NCI-H1930 (cell line): ENCODE data around the gene CCDC157.

Experiments
- DNase-seq, 2 experiments: peaks; one replicate each; lab custom pipeline; 2025; lab: John Stamatoyannopoulos, UW

Gene CCDC157

GRCh38 chr22:30357650-30358215 is 926 bp downstream of the CCDC157 start:
- no peak for DNase-seq

GRCh38 chr22:30358541-30358940 is 1.7 kb downstream of the CCDC157 start:
- no peak for DNase-seq

DNA sequence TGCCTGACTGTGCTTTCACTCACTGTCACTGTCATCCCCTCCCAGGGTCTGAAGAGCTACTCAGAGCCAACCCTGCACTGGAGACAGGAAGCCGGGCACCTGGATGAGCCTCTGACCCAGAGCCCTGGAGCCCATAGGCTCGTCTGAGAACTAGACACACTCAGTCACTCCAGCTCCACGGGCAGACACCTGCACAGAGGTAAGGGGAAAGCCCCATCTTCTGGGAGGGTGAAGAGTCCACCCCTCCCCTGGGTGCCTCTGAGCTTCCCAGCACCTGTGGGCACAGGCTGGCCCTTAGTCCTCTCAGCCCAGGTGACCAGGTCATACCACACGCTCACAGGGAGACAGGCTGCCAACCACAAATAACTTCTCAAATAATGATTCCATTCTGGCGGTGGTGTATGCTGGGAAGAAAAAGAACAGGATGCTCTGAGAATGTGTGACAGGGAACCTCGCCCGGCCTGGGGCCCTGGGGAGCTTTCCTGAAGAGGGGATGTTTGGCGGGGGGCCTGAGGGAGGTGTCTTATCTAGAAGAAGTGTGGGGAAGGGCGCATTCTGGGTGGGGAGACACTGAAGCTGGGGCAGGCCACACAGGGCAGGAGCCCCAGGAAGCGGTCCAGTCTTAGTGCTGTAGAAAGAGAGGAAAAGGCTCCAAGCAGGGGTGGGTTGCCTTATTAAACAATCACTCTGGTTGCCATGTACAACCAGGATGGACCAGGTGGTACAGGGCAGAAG is 5.3 kb downstream of the CCDC157 start:
- DNase-seq, result no peak

GRCh38 chr22:30362651-30363281 is 6.0 kb downstream of the CCDC157 start:
- DNase-seq, result no peak

DNA sequence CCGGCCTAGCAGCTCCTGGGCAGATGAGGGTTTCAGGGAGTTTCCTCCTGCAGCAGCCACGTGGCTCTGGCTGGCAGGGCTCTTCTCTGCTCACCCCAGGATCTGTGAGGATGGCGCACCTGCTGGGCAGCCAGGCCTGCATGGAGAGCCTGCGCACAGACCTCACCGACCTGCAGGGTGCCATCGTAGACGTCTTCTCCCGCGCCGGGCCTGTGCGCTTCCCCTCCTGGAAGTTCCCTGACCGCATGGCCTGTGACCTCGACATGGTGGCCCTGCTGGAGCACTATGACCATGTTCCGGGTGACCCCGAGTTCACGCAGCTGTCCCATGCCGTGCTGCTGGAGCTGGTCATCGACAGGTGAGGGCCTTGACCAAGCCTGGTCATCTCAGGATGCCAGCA is 9.1 kb downstream of the CCDC157 start:
- no peak for DNase-seq

GRCh38 chr22:30368420-30368819 is 11.6 kb downstream of the CCDC157 start:
- no peak for DNase-seq

DNA sequence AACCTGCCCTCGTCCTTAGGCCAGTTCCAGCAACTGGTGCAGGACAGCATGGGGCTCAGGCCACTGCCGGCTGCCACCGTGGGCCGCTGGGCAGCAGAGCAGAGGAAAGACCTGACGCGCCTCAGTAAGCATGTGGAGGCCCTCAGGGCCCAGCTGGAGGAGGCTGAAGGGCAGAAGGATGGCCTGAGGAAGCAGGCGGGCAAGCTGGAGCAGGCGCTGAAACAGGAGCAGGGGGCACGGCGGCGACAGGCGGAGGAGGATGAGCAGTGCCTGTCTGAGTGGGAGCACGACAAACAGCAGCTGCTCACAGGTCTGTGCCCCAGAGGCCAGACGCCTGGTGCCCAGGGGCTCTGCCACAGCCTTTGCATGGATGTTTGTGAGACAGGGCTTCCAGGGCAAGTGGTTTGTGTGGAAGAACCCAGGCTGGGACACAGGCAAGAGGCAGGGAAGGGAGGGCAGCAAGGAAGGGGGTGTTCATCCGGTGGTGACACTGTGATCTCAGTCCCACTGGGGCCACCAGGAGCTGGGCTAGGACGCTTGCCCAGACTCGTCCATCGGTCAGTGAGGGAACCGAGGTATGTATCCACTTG is 13.9 kb downstream of the CCDC157 start:
- DNase-seq, result no peak

GRCh38 chr22:30371321-30371720 is 14.5 kb downstream of the CCDC157 start:
- DNase-seq, result no peak

DNA sequence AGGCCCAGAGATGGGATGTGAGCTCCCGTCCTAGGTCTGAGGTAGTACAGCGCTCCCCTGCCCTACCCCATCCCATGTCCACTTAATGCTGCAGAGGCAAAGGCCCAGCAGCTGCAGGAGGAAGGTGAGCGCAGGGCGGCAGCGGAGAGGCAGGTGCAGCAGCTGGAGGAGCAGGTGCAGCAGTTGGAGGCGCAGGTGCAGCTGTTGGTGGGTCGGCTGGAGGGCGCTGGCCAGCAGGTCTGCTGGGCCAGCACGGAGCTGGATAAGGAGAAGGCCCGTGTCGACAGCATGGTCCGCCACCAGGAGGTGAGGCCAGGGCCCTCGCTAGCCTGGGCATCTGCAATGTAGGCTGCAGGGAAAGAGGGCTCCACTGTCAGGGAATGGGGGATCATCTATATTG is 15.2 kb downstream of the CCDC157 start:
- DNase-seq, result no peak

DNA sequence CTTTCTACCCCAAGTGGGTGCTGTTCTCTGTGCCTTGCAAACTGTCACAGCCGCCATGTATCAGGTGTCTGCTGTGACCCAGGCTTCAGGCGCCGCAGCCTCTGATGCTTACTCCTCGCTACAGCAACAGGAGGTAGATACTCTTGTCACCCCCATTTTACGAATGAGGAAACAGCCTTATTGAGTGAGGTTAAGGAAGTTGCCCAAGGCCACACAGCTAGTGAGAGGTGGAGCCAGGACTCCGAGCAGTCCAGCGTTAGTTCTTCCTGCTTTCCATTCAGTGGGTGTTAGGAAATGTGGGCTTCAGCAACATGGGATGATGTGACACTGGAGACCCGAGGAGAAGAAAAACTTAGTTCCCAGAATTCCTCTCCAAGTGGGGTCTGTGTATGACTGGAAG is 16.1 kb downstream of the CCDC157 start:
- DNase-seq, result no peak

- DNase-seq, result no peak
These were observed 16.8 kb downstream of the CCDC157 start for GRCh38 chr22:30373331-30374325.

DNA sequence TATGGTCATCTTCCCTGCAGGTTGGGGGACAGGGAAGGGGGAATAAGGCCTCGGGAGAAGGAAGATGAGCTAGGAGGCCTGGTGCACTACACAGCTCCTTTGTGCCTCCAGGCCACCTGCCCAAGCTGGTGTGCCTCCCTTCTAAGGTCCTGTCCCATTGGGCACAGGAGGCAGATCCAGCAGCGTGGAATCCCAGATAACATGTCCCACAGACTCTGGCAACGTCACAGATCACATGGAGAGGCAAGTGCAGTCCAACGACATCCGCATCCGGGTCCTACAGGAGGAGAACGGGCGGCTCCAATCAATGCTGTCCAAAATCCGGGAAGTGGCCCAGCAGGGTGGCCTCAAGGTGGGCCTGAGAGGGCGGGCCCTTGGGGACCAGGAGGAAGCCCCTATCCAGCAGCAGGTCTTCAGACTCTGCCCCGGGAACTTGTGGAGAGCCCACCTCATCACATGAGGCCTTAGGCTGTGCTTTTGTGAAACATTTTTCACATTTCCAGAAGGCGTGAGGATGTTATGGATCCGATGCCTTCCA is 18.6 kb downstream of the CCDC157 start:
- DNase-seq, result no peak

DNA sequence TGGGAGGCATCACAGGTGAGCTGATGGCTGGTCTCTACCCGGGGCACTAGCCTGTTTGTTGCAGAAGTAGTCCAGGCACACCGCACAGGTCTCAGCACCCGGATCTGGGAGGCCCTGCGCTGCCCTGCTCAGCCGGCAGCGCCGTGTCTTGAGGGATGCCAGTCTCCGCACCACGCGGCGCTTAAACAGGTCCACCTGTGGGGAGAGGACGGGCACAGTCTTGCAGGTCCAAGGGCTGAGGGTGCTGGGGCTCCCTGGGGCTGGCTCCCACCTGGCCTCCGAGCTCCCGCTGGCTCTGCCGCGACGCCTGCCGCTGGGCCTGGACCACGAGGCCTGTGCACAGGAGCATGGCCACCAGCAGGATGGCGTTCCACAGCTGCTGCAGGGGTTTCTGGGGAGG is 23.2 kb downstream of the CCDC157 start:
- no peak for DNase-seq

- no peak for DNase-seq
These were observed 24.5 kb downstream of the CCDC157 start for GRCh38 chr22:30381264-30381663.

- DNase-seq, result no peak
These were observed 25.5 kb downstream of the CCDC157 start for GRCh38 chr22:30382340-30382739.

- no peak for DNase-seq
These were observed 26.3 kb downstream of the CCDC157 start for GRCh38 chr22:30383061-30383460.

- no peak for DNase-seq
These were observed 29.1 kb downstream of the CCDC157 start for GRCh38 chr22:30385942-30386341.

DNA sequence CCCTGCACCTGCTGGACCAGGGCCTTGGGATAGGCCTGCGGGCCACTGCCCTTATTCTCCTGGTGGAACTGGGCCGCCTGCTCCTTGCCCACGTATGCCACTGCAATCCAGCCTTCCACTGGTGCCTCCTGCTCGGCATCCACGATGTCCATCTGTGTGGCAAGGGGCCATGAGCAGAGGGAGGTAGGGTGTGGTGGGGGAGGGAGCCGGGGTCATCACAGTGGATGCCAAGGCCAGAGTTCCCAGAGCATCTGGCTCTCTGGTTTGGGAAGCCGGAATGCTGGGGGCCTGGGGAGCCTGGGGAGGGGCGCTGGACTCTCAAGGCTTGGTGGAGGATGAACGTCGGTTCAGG is 29.8 kb downstream of the CCDC157 start:
- DNase-seq, result no peak

GRCh38 chr22:30386960-30387827 is 30.4 kb downstream of the CCDC157 start, which contains the start of gene RNF215:
TSS of gene RNF215 (minus strand) at chr22:30387411. CDS start at chr22:30387313, 98 bp downstream.
- DNase-seq, result peak; percentile 72 to 83

- DNase-seq, result no peak
These were observed 34.3 kb downstream of the CCDC157 start for GRCh38 chr22:30390974-30391691.
